ENCODE data around the gene PRSS57. TPM values are rescaled to one million over a fixed set of nuclear protein-coding genes. Genes with fewer than 3 reads are reported as not detected.

The PRSS57 gene
- total RNA-seq, 4 donors from 2014 or later, result not detected

DNA sequence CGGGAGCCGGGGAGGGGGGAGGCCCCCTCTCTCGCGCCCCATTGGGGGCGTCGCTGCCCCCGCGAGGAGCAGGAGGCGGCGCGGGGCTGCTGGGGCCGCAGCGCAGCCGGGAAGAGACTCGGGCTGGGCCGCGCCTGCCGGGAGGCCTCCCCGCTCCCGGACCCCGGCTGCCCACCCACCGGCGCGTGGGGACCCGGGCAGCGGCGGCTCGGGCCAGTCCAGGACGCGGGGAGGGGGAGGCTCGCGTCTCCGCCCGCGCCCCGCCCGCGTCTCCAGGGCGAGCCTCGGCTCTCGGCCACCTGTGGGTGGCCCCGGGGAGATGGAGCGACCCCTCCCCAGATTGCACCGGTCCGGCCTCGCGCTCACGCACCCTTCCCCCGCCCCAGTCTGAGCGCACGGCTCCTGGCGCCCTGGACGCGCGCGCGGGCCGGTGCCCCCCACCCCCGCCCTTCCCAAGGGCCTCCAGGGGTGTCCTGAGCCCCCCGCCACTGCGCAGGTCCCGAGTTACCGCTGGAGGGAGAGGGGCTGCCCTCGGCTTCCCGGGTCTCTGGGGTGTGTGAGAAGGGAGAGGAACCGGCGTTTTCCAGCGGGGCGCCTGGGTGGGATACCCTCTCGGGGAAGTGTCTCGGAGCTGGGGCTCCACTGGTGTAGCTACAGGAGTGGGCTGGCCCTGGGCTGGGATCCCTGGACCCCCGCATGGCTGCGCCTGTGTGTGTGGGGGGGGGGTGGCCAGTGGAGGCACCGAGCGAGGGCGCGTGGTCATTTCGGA lies 14.1 kb upstream of the PRSS57 start:
- no peak for DNase-seq
- Histone ChIP-seq H3K27ac (peak overlapping the region; percentile 49 to 77 (median 74)), H3K4me1 (peaks cover 10 to 34% of the 10 kb centered on the region in 2 donors), H3K9me3 (no peaks in the 10 kb centered on the region), H3K4me3 (replicated peaks in 1 of 3) (peak overlapping the region in 2 of 3 donors; percentile 7 to 68), H3K36me3 (no peaks in the 10 kb centered on the region), H3K27me3 (no peaks in the 10 kb centered on the region)
- WGBS, 2 donors, result 0 to 20% methylated on average over 1 to 6 of the region's 78 CpGs
- intact Hi-C loops (cut with DNase I), result no loop called here
- TF ChIP-seq, protein P1, sequence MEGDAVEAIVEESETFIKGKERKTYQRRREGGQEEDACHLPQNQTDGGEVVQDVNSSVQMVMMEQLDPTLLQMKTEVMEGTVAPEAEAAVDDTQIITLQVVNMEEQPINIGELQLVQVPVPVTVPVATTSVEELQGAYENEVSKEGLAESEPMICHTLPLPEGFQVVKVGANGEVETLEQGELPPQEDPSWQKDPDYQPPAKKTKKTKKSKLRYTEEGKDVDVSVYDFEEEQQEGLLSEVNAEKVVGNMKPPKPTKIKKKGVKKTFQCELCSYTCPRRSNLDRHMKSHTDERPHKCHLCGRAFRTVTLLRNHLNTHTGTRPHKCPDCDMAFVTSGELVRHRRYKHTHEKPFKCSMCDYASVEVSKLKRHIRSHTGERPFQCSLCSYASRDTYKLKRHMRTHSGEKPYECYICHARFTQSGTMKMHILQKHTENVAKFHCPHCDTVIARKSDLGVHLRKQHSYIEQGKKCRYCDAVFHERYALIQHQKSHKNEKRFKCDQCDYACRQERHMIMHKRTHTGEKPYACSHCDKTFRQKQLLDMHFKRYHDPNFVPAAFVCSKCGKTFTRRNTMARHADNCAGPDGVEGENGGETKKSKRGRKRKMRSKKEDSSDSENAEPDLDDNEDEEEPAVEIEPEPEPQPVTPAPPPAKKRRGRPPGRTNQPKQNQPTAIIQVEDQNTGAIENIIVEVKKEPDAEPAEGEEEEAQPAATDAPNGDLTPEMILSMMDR (IDR thresholded peaks at IDR 0.05), result no peak

DNA sequence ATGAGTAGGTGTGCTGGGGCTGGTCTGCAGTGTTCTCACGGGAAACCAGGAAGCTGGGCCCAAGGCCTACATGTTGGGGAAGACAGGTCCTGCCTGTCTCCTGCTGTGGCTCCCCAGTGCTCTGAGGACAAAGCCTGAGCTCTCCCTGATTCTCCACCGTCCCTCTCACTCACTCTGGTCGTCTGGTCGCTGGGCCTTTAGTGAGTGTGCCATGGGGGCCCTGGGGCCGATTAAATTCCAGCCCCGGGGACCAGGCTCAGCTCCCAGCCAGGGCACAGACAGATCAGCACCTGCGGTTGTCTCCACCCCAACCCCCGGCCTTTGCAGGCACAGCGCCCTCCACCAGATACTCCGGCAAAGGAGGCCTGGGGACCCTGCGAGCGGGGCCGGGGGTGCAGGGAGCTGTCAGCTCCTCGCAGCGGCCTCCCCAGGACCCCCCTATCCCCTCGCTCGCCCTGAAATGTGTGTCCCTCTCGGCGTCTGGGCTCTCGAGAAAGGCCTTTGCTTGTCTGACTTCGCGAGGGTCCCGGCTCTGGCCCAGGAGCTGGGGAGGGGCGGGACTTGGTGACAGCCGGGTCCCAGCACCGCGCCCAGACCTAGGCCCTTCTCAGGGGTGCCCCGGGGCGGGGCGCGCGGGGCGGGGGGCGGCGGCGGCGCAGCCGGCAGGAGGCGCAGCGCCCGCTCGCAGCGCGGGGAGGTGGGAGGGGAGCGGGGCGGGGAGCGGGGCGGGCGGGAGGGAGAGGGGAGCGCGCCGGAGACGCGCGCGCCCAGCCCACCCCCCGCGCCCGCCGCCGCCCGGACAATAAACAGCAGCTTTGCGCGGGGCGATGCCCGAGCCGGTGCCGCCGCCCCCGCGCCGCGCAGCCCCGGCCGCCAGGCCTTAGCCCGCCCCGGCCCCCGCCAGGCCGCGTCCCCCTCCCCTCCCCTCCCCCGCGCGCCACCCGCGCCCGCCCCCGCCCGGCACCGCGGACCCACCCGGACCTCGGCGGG lies 13.2 kb upstream of the PRSS57 start, which contains the start of gene PALM:
Gene PALM (plus strand): TSS at position 782 of the 990 bp plus-strand sequence. CDS start 212 bp downstream, outside the sequence.
- H3K27ac ChIP-seq, result peak within 1 kb of the TSS; percentile 49 to 77 (median 74)
- H3K4me3 ChIP-seq (replicated peaks in 1 of 3), result peak within 1 kb of the TSS in 2 of 3 donors; percentile 7 to 68

DNA sequence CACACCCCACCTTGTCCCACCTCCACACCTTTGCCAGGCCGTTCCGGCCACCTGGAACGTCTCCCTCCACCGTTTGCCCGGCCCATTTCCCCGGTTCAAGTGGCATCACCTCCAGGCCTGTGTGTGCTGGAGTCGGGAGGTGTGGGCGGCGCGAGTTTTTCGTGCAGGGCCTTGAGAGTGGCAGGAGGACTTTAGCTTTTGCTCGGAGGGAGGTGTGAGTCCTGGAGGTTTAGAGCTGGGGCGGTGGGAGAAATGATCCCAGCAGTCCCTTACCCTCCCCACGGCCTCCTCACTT lies 9.1 kb upstream of the PRSS57 start:
- DNase-seq, result peak; percentile 91 to 94
- 14 to 17% methylated on average over 14 of the region's 14 CpGs for WGBS, 2 donors
- Histone ChIP-seq H3K9me3 (no peaks in the 10 kb centered on the region), H3K4me1 (peaks cover 5 to 30% of the 10 kb centered on the region in 2 donors), H3K27me3 (no peaks in the 10 kb centered on the region), H3K4me3 (replicated peaks in 1 of 3) (no peak overlapping the region), H3K27ac (peak overlapping the region in 1 of 3 donors; percentile 20), H3K36me3 (no peaks in the 10 kb centered on the region)
- intact Hi-C loops (cut with DNase I), result no loop called here
- TF ChIP-seq, protein P1 (IDR thresholded peaks at IDR 0.05), result peak in 1 of 6 experiments; percentile 0
- no peak for TF ChIP-seq POLR2A (IDR thresholded peaks at IDR 0.05)

More for the DNA sequence above, 13.2 kb upstream of the PRSS57 start, which contains the start of gene PALM:
- H3K4me1 ChIP-seq, result peaks cover 11 to 39% of the 10 kb centered on the region in 2 donors
- intact Hi-C loops (cut with DNase I), result no loop called here
- peak; percentile 19 to 21 for DNase-seq
- no peaks in the 10 kb centered on the region for H3K9me3 ChIP-seq
- H3K36me3 ChIP-seq, result no peaks in the 10 kb centered on the region
- no peak for TF ChIP-seq POLR2A (IDR thresholded peaks at IDR 0.05)
- TF ChIP-seq, protein P1 (IDR thresholded peaks at IDR 0.05), result peak in 1 of 6 experiments; percentile 41
- H3K27me3 ChIP-seq, result no peaks in the 10 kb centered on the region
- 41 to 70% methylated on average over 6 to 9 of the region's 93 CpGs for WGBS, 2 donors

DNA sequence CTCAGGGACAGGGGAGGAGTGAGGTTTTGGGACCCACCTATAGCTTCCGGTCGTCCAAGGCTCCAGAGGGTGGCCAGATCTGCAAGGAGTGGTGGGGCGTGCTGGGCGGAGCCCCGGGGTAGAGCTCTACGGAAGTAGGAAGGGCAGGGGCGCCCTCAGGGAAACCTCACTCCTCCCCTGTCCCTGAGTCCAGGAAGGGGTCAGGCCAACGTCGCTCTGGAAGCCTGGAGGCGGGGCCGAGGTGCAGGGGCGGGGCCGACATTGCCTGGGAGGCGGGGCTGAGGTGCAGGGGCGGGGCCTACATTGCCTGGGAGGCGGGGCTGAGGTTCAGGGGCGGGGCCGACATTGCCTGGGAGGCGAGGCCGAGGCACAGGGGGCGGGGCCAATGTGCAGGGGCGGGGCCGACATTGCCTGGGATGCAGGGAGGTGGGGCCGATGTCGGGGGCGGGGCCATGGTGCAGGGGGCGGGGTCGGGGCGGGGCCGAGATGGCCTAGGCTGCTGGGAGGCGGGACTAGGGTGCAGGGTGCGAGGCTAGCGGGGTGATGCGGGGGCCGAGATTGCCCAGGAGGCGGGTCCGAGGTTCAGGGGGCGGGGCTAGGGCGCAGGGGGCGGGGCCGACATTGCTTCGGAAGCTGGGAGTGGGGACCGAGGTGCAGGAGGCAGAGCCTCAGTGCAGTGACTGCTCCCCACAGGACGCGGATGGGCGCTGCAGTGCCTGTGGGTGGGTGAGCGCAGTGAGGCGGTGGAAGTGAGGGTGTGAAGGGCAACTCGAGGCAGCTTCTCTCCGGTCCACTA lies 8.6 kb upstream of the PRSS57 start:
- peak overlapping the region in 1 of 3 donors; percentile 20 for H3K27ac ChIP-seq
- 9 to 10% methylated on average over 20 to 24 of the region's 50 CpGs for WGBS, 2 donors

More for the DNA sequence above, 8.6 kb upstream of the PRSS57 start:
- intact Hi-C loops (cut with DNase I), result no loop called here
- no peaks in the 10 kb centered on the region for H3K27me3 ChIP-seq
- peak in 1 of 2 donors; percentile 65 for TF ChIP-seq POLR2A (IDR thresholded peaks at IDR 0.05)
- TF ChIP-seq, protein P1 (IDR thresholded peaks at IDR 0.05), result peak in 2 of 6 experiments; percentile 4 to 14
- H3K9me3 ChIP-seq, result no peaks in the 10 kb centered on the region
- DNase-seq, result peak; percentile 66
- H3K4me3 ChIP-seq (replicated peaks in 1 of 3), result no peak overlapping the region
- H3K36me3 ChIP-seq, result no peaks in the 10 kb centered on the region
- H3K4me1 ChIP-seq, result peaks cover 4 to 30% of the 10 kb centered on the region in 2 donors
